T-helper 2 cell treated with Interferon-gamma antibody and Interleukin-4, amounts not matched to agents 5 μg/mL and 100 μg/mL, for 36 hours (primary cell): ENCODE results near the gene PIK3C2G.

Experiments
- DNase-seq: peaks from one replicate; pipeline ENCODE4 v3.0.0; 2021; ENCODE audit warnings: low spot score
- H3K27ac Mint-ChIP-seq: one replicate; pipeline ENCODE4 v1.8.0; 2021; ENCODE audit warnings: mild to moderate bottlenecking, mixed read lengths
- H3K27me3 Mint-ChIP-seq: one replicate; pipeline ENCODE4 v1.8.0; 2021; ENCODE audit warnings: low read depth, mixed read lengths
- H3K36me3 Mint-ChIP-seq: one replicate; pipeline ENCODE4 v1.8.0; 2021; ENCODE audit warnings: low read depth, mixed read lengths
- H3K4me1 Mint-ChIP-seq: one replicate; pipeline ENCODE4 v1.8.0; 2021; ENCODE audit warnings: low read depth, mixed read lengths
- H3K4me3 Mint-ChIP-seq: one replicate; pipeline ENCODE4 v1.8.0; 2022; ENCODE audit warnings: mild to moderate bottlenecking, moderate library complexity, mixed read lengths
- H3K9me3 Mint-ChIP-seq: one replicate; pipeline ENCODE4 v1.8.0; 2021; ENCODE audit warnings: mixed read lengths

Gene PIK3C2G

DNA sequence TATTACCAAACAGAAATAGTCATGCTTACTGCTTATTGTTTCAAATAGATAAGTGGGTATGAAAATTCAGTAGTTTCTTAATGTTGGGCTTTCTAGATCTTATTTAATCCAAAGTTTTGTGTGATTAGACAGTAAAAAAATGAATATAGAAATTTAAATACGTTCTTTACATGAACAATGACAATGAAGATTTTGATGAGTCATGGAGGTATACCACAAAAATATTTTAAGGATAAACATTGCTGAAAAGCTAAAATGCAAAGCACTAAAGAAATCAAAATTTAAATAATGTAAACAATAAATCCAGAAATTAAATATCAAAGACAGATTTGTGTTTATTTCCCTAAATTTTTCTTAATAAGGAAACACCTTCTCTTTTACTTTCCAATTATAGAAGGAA, 78.3 kb downstream of the PIK3C2G start:
- no peak for DNase-seq
- no peak overlapping the region for H3K4me3 Mint-ChIP-seq
- H3K36me3 Mint-ChIP-seq = no peaks in the 10 kb centered on the region
- no peak overlapping the region for H3K27ac Mint-ChIP-seq
- no peaks in the 10 kb centered on the region for H3K27me3 Mint-ChIP-seq
- no peaks in the 10 kb centered on the region for H3K4me1 Mint-ChIP-seq
- peaks cover 3% of the 10 kb centered on the region for H3K9me3 Mint-ChIP-seq

DNA sequence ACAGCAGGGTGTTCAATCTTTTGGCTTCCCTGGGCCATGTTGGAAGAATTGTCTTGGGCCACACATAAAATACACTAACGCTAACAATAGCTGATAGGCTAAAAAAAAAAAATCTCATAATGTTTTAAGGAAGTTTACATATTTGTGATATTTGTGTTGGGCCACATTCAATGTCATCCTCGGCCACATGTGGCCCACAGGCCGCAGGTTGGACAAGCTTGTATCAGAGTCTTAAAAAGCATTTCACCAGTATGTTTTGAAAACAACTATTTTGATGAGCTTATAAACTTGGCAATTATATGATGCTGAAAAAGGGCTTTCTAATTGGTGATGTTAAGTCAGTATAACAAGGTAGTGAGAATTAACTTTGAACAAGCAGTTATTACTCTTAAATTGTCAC, 78.9 kb downstream of the PIK3C2G start:
- Mint-ChIP-seq H3K27me3 (no peaks in the 10 kb centered on the region), H3K4me1 (no peaks in the 10 kb centered on the region), H3K9me3 (peaks cover 3% of the 10 kb centered on the region), H3K36me3 (no peaks in the 10 kb centered on the region), H3K27ac (no peak overlapping the region), H3K4me3 (no peak overlapping the region)
- no peak for DNase-seq

DNA sequence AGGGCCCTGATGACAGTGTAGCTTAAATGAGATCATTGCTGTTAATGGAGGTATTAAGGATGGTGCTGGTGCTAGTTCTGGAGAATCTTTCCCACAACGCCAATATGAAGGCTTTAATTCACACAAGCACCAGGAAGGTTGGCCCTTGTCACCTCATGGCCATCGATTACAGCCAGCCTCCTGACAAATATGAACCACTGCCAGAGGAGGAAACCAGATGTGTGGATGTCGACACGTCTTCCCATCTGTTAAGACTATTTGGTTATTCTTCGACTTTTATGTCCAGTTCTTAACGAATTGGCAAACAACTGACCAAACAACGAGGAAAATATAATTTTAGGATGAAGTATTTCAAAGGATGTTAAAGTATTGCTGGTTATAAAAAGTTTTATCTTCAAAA, 79.5 kb downstream of the PIK3C2G start:
- no peak overlapping the region for H3K27ac Mint-ChIP-seq
- DNase-seq = no peak
- no peaks in the 10 kb centered on the region for H3K4me1 Mint-ChIP-seq
- no peak overlapping the region for H3K4me3 Mint-ChIP-seq
- H3K9me3 Mint-ChIP-seq = peaks cover 3% of the 10 kb centered on the region
- no peaks in the 10 kb centered on the region for H3K36me3 Mint-ChIP-seq
- no peaks in the 10 kb centered on the region for H3K27me3 Mint-ChIP-seq

DNA sequence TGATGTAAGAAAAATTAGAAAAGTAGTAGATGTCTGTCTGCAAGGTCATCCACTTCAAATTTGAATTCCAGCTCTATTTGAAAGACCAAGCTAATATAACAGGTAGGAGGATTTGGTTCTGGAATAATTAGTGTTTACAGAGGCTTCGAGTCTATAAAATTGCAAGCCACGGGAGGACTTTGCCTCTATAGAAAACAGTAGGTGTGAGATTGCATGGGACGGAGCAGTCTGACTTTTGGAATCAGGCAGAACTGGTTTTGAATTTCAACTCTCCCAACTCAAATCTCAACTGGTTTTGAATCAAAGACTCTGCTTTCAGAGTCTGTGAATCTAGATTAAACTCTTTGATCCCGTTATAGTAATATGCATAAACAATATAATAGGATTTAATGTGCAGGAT, 82.4 kb downstream of the PIK3C2G start:
- Mint-ChIP-seq H3K36me3 (no peaks in the 10 kb centered on the region), H3K4me1 (no peaks in the 10 kb centered on the region), H3K27ac (no peak overlapping the region), H3K4me3 (no peak overlapping the region), H3K9me3 (peaks cover 6% of the 10 kb centered on the region), H3K27me3 (no peaks in the 10 kb centered on the region)
- no peak for DNase-seq

DNA sequence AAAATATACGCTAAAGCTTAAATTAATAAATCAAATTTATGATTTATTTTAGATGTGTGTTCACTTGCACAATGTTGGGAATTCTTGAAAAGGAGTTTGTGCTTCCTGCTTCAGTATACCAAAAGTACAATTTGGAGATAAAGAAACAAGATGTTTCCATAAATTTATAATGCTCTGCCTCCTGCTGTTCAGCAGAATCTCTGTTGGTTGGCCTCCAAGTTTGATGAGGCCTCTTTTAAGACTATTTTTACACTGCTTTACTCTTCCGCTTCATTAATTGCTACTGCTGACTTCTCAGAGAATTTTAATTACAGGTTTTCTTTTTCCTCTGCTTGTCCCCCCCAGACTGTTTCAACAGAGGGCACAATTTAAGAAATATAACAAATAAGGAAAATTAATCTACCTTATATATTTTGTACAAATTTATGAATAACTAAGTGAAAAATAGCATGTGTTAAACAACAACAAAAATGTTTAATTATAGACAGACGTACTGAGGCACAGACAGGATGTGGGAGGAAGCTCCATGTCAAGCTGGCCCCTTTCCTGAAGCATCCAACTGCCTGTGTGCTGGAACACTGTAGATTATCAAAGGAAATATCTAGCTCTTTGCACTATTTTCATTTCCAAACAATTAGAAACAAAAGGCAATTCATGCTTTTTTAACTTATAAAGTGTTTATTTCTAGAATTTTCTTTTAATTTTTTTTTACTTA, 83.9 kb downstream of the PIK3C2G start:
- H3K4me1 Mint-ChIP-seq = no peaks in the 10 kb centered on the region
- no peak overlapping the region for H3K27ac Mint-ChIP-seq
- H3K4me3 Mint-ChIP-seq = no peak overlapping the region
- peaks cover 6% of the 10 kb centered on the region for H3K9me3 Mint-ChIP-seq
- H3K27me3 Mint-ChIP-seq = no peaks in the 10 kb centered on the region
- no peaks in the 10 kb centered on the region for H3K36me3 Mint-ChIP-seq
- no peak for DNase-seq

DNA sequence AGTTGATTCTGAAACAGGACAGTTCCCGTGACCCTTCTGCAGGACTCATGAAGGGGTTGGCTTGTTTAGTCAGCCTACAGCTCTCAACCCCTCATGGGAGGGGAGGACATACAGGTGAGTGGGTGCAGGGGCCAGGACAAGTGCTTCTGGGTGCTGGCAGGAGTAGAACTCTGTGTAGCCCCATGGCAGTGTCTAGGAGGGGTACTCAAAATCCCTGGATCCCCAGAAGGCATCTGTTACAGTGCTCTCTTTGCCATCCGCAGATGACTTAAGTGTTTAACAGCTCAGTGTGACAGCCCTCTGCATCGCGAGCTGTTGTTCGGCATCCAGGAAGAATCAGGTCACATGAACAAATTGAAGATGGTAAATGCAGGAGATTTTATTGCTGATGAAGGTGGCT, 91.0 kb downstream of the PIK3C2G start:
- no peak overlapping the region for H3K4me3 Mint-ChIP-seq
- H3K27ac Mint-ChIP-seq = no peak overlapping the region
- DNase-seq = no peak
- H3K27me3 Mint-ChIP-seq = no peaks in the 10 kb centered on the region
- H3K36me3 Mint-ChIP-seq = no peaks in the 10 kb centered on the region
- H3K9me3 Mint-ChIP-seq = peaks cover 4% of the 10 kb centered on the region
- H3K4me1 Mint-ChIP-seq = no peaks in the 10 kb centered on the region

DNA sequence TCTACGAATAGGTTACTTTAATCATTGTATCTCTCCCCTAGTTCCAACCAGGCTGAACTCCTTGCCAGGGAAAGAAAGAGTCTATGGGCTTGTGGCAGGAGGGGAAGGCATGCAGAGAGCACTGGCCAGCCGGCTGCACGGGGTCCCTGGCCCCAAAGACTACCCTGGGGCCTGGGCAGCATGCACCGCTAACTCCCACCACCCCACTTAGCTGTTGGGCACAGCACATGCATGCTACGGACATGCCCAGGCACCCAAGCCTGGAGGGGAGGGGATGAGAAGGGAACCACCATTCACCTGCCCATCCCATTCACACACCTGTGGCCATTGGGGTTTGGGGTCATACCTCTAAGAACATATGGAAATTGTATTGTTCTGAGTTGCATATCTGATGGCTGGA, 94.1 kb downstream of the PIK3C2G start:
- H3K4me3 Mint-ChIP-seq = no peak overlapping the region
- peaks cover 13% of the 10 kb centered on the region for H3K9me3 Mint-ChIP-seq
- no peaks in the 10 kb centered on the region for H3K27me3 Mint-ChIP-seq
- no peak for DNase-seq
- H3K27ac Mint-ChIP-seq = no peak overlapping the region
- no peaks in the 10 kb centered on the region for H3K36me3 Mint-ChIP-seq
- H3K4me1 Mint-ChIP-seq = no peaks in the 10 kb centered on the region

DNA sequence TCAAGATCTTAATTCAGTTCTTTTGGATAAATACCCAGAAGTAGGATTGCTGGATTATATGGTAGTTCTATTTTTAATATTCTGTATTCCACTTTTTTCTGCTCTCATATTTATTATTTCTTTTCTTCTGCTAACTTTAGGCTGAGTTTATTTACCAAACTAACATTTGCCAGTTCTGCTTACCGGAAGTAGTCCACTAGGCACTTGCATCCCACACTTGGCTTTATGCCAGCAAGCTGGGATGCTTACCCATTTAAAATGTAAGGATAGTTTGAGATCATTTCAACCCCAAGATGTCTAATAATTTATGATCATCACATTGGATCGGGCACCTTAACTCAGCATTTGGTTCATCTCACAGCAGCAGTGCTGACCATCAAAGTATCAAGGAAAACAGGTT, 96.8 kb downstream of the PIK3C2G start:
- Mint-ChIP-seq H3K36me3 (no peaks in the 10 kb centered on the region), H3K27me3 (no peaks in the 10 kb centered on the region), H3K9me3 (peaks cover 13% of the 10 kb centered on the region), H3K4me3 (no peak overlapping the region), H3K4me1 (no peaks in the 10 kb centered on the region), H3K27ac (no peak overlapping the region)
- DNase-seq = no peak

DNA sequence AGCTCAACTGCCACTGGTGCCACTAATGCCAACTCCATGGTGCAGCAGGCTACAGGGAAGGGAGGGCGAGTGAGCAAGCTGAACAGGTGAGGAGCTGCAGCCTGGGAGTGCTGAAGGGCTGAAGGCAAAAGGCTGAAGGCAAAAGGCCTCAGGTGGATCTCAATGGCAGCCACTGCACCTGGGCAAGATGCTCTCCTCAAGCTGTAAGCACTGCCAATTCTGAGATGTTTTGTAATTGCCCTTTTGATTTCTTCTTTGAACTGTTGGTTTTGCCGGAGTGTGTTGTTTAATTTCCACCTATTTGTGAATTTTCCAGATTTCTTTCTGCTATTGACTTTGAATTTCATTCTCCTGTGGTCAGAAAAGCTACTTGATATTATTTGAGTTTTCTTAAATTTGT, 97.6 kb downstream of the PIK3C2G start:
- DNase-seq = no peak
- Mint-ChIP-seq H3K9me3 (peaks cover 21% of the 10 kb centered on the region), H3K27me3 (no peaks in the 10 kb centered on the region), H3K36me3 (no peaks in the 10 kb centered on the region), H3K4me3 (no peak overlapping the region), H3K27ac (no peak overlapping the region), H3K4me1 (no peaks in the 10 kb centered on the region)

DNA sequence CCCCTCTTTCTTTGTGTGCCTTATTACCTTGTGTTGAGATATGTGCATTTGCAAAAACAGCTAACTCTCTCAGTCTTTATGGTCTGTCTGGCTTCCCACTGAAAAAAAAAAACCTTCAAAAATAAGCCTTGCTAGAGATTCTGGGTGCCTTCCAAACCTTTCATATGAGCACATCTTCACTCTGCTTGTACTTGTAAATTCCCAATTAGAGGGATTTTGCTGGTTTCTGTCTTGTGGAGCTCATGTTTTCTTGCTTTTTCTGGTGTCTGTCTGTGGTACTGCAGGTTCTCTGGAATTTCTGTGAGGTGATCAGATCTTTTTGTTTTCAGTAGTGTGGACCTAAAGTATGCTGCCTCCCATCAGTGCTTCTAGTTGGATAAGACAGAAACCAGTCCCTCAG, 100.1 kb downstream of the PIK3C2G start:
- Mint-ChIP-seq H3K4me3 (no peak overlapping the region), H3K36me3 (no peaks in the 10 kb centered on the region), H3K27ac (no peak overlapping the region), H3K27me3 (no peaks in the 10 kb centered on the region), H3K4me1 (no peaks in the 10 kb centered on the region), H3K9me3 (peaks cover 29% of the 10 kb centered on the region)
- DNase-seq = no peak

DNA sequence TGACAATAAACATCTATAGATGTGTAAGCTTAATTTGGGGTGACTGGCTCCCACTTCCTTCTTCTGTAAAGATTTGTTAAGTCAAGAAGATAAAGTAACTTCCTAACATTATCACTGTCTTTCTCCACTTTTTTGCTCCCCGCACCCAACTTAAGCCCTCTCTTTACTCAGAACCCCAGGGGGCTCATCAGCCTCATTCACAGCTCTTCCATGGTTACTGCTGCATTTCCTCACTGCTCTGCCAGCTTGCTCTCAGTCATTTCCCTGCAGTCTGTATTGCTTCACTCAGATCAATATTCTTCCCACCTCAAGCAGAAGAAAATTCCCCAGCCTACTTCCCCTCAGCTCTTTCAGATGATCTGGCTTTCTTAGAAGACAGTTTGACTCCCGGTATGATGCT, 102.0 kb downstream of the PIK3C2G start:
- no peaks in the 10 kb centered on the region for H3K4me1 Mint-ChIP-seq
- no peaks in the 10 kb centered on the region for H3K27me3 Mint-ChIP-seq
- H3K27ac Mint-ChIP-seq = no peak overlapping the region
- no peak overlapping the region for H3K4me3 Mint-ChIP-seq
- no peak for DNase-seq
- no peaks in the 10 kb centered on the region for H3K36me3 Mint-ChIP-seq
- peaks cover 27% of the 10 kb centered on the region for H3K9me3 Mint-ChIP-seq

DNA sequence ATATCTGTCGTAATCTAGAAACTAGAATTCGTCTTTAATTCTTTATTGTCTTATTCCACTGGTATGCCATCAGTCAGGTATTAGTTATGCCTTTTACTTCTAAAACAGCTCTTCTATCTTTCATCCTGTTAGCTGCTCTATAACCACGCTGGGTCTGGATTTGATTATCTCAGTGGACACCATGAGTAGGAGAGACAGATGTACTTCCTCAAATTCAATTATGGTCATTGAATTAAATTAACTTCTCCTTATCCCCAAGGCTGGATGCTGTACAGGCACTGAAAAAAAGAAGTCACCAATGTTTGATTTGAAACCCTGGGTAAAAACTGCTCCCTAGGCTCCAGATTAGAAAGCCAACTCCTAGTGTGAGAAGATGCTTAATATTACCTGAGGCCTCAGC, 107.3 kb downstream of the PIK3C2G start:
- no peak for DNase-seq
- H3K27me3 Mint-ChIP-seq = no peaks in the 10 kb centered on the region
- H3K4me1 Mint-ChIP-seq = no peaks in the 10 kb centered on the region
- no peak overlapping the region for H3K4me3 Mint-ChIP-seq
- H3K36me3 Mint-ChIP-seq = no peaks in the 10 kb centered on the region
- no peak overlapping the region for H3K27ac Mint-ChIP-seq
- H3K9me3 Mint-ChIP-seq = peaks cover 37% of the 10 kb centered on the region

DNA sequence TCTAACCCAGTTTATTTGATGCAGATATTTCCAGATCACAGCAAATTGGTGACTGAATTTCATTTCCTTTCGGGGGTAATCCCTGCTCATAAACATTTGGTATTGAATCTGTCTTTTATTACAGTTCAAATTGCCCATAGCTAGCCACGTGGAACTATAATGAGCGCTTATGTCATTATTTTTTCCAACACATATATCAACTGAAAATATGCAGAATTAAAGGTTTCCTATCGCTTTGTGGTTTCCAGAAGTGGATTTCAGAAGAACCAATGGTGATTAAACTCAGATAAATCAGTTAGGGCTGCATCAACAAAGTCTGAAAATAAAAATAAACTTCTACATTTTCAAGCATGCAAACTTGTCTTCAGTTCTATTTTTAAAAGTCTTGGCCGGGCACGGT, 111.9 kb downstream of the PIK3C2G start:
- Mint-ChIP-seq H3K4me3 (no peak overlapping the region), H3K4me1 (no peaks in the 10 kb centered on the region), H3K9me3 (peaks cover 31% of the 10 kb centered on the region), H3K36me3 (no peaks in the 10 kb centered on the region), H3K27me3 (no peaks in the 10 kb centered on the region), H3K27ac (no peak overlapping the region)
- no peak for DNase-seq

DNA sequence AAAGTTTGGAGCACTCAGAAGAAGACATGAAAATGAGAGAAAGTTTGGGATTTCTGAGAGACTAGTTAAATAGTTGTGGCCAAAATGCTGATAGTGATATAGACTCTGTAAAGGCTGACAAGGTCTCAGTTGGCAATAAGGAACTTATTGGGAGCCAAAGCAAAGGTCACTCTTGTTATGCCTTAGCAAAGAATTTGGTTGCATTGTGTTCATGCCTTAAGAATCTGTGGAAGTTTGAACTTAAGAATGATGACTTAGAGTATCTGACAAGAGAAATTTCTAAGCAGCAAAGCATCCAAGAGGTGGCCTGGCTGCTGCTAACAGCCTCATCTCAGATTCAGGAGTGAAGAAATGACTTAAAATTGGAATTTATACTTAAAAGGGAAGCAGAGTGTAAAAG, 113.8 kb downstream of the PIK3C2G start:
- Mint-ChIP-seq H3K4me3 (no peak overlapping the region), H3K4me1 (no peaks in the 10 kb centered on the region)

DNA sequence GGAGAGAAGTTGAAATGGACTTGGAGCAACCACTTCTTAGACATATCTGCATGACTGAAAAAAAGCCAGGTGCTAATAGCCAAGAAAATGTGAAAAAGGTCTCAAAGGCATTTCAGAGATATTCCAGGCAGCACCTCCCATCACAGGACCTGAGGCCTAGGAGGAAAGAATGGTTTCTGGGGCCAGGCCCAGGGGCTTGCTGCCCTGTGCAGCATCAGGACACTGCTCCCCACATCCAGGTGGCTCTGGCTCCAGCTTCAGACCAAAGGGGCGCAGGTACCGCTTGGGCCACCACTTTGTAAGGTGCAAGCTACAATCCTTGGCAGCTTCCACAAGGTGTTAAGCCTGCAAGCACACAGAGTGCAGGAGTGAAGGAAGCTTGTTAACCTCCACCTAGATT, 114.3 kb downstream of the PIK3C2G start:
- no peak overlapping the region for H3K4me3 Mint-ChIP-seq
- H3K27ac Mint-ChIP-seq = no peak overlapping the region
- peaks cover 22% of the 10 kb centered on the region for H3K9me3 Mint-ChIP-seq
- H3K36me3 Mint-ChIP-seq = no peaks in the 10 kb centered on the region
- H3K4me1 Mint-ChIP-seq = no peaks in the 10 kb centered on the region
- no peaks in the 10 kb centered on the region for H3K27me3 Mint-ChIP-seq
- DNase-seq = no peak

More for the DNA sequence above, 113.8 kb downstream of the PIK3C2G start:
- H3K36me3 Mint-ChIP-seq = no peaks in the 10 kb centered on the region
- no peaks in the 10 kb centered on the region for H3K27me3 Mint-ChIP-seq
- no peak overlapping the region for H3K27ac Mint-ChIP-seq
- no peak for DNase-seq
- H3K9me3 Mint-ChIP-seq = peaks cover 22% of the 10 kb centered on the region
